AG04450 (cell line): ENCODE measurements around the gene DHRS7. TPM values are rescaled to one million over a fixed set of nuclear protein-coding genes. Genes with fewer than 3 reads are reported as not detected.

Experiments used
- CTCF ChIA-PET: fragments of 300-600, 350-600 bp; formaldehyde crosslinking; extraction: SDS; loops from one replicate; lab custom pipeline; 2022; ENCODE audit warnings: antibody characterized with exemption, inconsistent platforms; lab: Charles Lee
- POLR2A ChIA-PET: fragments of 350-600 bp; formaldehyde crosslinking; extraction: SDS; loops from one replicate; lab custom pipeline; 2021; ENCODE audit warnings: antibody characterized with exemption, inconsistent platforms; lab: Yijun Ruan, JAX
- DNase-seq: peaks from one replicate; pipeline ENCODE4 v3.0.0-alpha.2; 2011; ENCODE audit warnings: low read depth, low spot score
- H3K27ac ChIP-seq: one replicate; pipeline ENCODE4 v1.5.1; 2012; ENCODE audit warnings: low read depth, low read length, control low read depth
- H3K27me3 ChIP-seq: one replicate; pipeline ENCODE4 v1.6.0; 2012; ENCODE audit warnings: low read length; ENCODE audit not compliant: control insufficient read depth, insufficient read depth
- H3K4me3 ChIP-seq: 2 replicates; pipeline ENCODE4 v1.5.1; 2011; ENCODE audit warnings: mild to moderate bottlenecking, low read depth, low read length, control low read depth
- H3K9me3 ChIP-seq: 2 replicates; pipeline ENCODE4 v1.5.1; 2012; ENCODE audit warnings: low read length; ENCODE audit not compliant: control insufficient read depth, insufficient read depth
- CTCF ChIP-seq: IDR thresholded peaks from 2 replicates; pipeline ENCODE4 v1.5.1; 2011; ENCODE audit warnings: low read depth, low read length, control low read depth, inconsistent platforms
- polyA plus RNA-seq: library from polyadenylated mRNA; depleted of rRNA; stranded (reverse); fragments of >200 nt; gene quantifications from 2 replicates; pipeline ENCODE4 v1.2.3, GENCODE V29; 2011

Gene DHRS7
- polyA plus RNA-seq, 1 experiment: 73.1 TPM

- Histone ChIP-seq H3K4me3 (no peak overlapping the region), H3K27ac (no peak overlapping the region), H3K9me3 (no peaks in the 10 kb centered on the region), H3K27me3 (no peaks in the 10 kb centered on the region)
- TF ChIP-seq CTCF: no peak
- ChIA-PET CTCF (interaction anchor here (1.7 to 2.5 kb wide), 2 partner anchors 9 to 10 kb away, joined by 4 to 9 read pairs; partner anchors contain the start of gene DHRS7), POLR2A (no interaction called here)
- DNase-seq: no peak
Measured at GRCh38 chr14:60174352-60175254, 9.4 kb upstream of the DHRS7 start.

- H3K27me3 ChIP-seq: no peaks in the 10 kb centered on the region
- H3K27ac ChIP-seq: no peak overlapping the region
- ChIA-PET POLR2A (no interaction called here), CTCF (interaction anchor here (1.0 to 2.0 kb wide), 2 partner anchors 12 to 207 kb away, joined by 3 to 10 read pairs; no protein-coding TSS in a partner anchor)
- TF ChIP-seq CTCF: no peak
- no peaks in the 10 kb centered on the region for H3K9me3 ChIP-seq
- H3K4me3 ChIP-seq: no peak overlapping the region
- DNase-seq: no peak
Measured at GRCh38 chr14:60171690-60172089, 6.5 kb upstream of the DHRS7 start.

GRCh38 chr14:60170948-60171347 lies 5.8 kb upstream of the DHRS7 start:
- Histone ChIP-seq H3K4me3 (no peak overlapping the region), H3K9me3 (no peaks in the 10 kb centered on the region), H3K27ac (no peak overlapping the region), H3K27me3 (no peaks in the 10 kb centered on the region)
- no peak for DNase-seq
- POLR2A ChIA-PET: no interaction called here
- TF ChIP-seq CTCF: no peak
- CTCF ChIA-PET: interaction anchor here (1.0 to 2.0 kb wide), 2 partner anchors 13 to 206 kb away, joined by 3 to 10 read pairs; no protein-coding TSS in a partner anchor

- Histone ChIP-seq H3K4me3 (no peak overlapping the region), H3K27me3 (no peaks in the 10 kb centered on the region), H3K9me3 (no peaks in the 10 kb centered on the region), H3K27ac (no peak overlapping the region)
- no peak for TF ChIP-seq CTCF
- POLR2A ChIA-PET: no interaction called here
- no peak for DNase-seq
- CTCF ChIA-PET: no interaction called here
Measured at GRCh38 chr14:60169722-60170121, 4.5 kb upstream of the DHRS7 start.

GRCh38 chr14:60166142-60166541 lies 944 bp upstream of the DHRS7 start:
- DNase-seq: no peak
- ChIA-PET POLR2A (interaction anchor here (0.6 to 1.4 kb wide), 2 partner anchors 77 to 83 kb away, joined by 3 read pairs; partner anchors contain the start of gene PPM1A), CTCF (interaction anchor here (0.6 to 2.7 kb wide), 10 partner anchors 9 to 202 kb away, joined by 3 to 15 read pairs (median 6); no protein-coding TSS in a partner anchor)

More at GRCh38 chr14:60166142-60166541, 944 bp upstream of the DHRS7 start:
- H3K27ac ChIP-seq: no peak overlapping the region
- no peaks in the 10 kb centered on the region for H3K9me3 ChIP-seq
- H3K27me3 ChIP-seq: no peaks in the 10 kb centered on the region
- H3K4me3 ChIP-seq: no peak overlapping the region
- TF ChIP-seq CTCF: no peak
